Measurements from ENCODE around the gene CD244.
"Not testable (repeated sequence)": the region's sequence is repeated elsewhere in the genome, so short reads cannot be mapped to it uniquely, and the experiment has no call there.

CD244 gene

DNA sequence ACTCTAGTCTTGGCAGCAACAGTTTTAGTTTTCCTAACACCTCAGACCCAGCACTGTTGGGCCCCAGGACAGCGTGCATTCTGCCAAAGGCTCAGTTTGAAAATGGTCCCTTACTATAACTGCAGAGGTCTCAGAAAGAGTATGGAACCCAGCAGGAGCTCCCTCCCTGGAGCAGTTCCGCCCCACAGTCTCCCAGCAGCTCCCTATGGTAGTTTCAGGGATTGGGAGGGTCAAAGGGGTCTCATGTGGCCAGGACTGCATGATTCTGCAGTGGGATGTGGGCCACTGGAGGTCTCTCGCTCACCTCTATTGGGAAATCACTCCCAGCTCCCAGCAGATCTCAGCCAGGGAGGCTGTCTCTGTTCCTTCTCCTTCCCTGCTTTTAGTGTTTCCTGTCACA, 54.4 kb downstream of the CD244 start:
- no peak for DNase-seq

DNA sequence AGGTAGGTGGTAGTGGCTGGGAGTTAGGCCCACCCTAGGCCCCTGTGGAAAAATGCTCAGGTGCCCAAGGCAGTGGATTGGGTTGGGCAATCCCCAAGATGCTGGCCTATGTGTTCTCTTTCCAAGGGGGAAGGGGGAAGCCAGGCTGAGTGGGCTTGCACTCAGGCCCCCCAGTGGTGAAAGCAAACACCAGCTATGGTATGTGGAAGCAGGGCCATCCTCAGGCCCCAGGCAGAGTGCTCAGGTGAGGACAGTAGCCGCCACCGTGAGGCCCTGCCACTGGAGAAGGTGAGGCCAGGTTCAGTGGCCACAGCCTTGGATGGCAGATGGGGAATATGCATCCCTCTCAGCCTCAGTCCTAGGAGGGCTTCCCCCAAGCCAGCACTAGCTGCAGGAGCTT, 54.9 kb downstream of the CD244 start:
- DNase-seq, result no peak

DNA sequence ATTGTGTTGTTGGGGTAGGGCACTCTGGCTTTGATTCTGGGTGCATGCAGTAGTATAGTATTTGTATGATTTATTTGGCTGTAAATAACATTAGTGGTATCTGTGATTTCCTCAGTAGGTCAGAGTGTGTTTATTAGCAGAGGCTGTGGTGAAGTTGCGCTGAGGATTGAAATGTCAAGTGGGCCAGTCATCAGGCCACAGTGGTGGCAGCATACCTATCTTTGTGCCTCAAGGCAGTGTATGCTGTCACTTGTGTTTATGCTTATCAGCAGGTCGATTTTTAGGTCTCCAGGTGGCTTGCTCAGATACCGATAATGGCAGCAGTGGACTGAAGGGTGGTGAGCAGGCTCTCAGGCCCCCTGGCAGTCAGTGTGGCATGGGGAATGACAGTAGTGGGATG, 55.4 kb downstream of the CD244 start:
- no peak for DNase-seq

DNA sequence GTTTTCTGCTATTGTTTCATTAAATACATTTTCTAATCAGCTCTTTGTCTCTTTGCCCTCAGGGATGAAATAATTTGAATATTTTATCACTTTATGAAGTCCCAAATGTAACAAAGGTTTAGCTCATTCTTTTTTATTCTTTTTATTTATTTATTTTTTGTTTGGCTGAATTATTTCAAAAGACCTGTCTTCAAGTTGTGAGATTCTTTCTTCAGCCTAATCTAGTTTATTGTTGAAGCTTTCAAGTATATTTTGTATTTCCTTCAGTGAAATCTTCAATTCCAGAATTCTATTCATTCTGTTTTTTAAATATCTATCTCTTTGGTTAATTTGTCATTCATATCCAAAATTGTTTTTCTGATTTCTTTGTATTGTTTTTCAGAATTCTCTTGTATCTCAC, 55.9 kb downstream of the CD244 start:
- DNase-seq, result no peak

DNA sequence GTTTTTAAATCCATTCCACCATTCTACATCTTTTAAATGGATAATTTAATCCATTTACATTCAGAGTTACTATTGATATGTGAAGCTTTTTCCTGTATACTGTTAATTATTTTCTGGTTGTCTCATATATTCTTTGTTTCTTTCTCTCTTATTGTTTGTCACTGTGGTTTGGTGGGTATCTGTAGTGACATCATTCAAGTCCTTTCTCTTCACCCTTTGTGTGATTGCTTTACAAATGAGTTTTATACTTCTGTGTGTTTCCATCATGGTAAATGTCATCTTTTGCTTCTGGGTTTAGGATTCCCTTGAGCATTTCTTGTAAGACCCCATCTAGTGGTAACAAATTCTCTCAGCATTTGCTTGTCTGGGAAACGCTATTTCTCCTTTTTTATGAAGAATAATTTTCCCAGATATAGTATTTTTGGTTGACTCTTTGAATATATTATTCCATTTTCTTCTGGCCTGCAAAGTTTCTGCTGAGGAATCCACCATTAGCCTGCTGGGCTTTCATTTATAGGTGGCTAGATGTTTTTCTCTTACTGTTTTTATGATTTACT, 56.5 kb downstream of the CD244 start:
- DNase-seq, result no peak

DNA sequence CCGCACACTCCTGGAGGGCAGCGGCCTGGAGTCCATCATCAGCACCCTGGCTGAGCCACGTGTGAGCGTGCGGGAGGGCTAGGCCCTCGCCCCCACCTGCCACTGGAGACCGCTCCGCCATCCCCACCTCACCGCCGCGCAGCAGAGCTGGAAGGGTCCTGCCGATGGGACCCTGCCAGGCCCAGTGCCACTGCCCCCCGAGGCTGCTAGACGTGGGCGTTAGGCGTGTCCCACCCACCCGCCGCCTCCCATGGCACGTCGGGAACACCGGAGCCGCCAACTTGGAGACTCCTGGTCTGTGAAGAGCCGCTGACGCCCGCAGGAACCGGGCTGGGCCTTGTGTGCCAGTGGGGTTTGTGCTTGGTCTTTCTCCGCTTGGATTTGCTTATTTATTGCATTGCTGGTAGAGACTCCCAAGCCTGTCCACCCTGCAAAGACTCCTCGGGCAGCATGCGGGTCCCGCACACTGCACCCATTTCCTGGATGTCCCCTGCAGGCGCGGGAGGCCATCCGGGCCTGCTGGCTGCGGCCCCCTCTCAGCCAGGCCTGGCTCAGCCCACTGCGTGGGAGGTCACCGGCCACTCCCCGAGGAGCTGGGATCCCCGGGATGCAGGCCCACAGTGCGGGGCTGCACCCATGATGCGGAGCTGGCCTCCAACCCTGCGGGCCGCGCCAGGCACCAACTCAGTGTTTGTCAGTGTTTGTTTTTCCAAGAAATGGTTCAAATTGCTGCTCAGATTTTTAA, 60.7 kb downstream of the CD244 start:
- DNase-seq, result no peak

DNA sequence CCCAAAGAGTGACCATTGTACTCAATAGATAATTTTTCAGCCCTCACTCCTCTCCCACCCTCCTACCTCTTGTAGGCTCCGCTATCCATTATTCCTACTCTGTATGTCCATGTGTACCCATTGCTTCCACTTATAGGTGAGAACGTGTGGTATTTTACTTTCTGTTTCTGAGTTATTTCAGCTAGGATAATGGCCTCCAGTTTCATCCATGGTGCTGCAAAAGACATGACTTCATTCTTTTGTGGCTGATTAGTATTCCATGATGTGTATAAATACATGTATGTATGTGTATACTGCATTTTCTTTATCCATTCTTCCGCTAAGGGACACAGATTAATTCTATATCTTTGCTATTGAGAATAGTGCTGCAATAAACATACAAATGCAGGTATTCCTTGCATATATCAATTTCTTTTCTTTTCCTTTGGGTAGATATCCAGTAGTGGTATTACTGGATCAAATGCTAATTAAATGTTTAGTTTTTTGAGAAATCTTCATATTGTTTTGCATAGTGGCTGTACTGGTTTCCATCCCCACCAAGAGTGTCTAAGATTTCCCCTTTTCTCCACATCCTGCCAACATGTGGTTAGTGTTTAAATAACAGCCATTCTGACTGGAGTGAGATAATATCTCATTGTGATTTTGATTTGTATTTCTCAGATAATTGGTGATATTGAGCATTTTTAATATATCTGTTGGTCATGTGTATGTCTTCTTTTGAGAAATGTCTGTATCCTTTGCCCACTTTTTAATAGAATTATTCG, 61.9 kb downstream of the CD244 start:
- DNase-seq, result no peak

DNA sequence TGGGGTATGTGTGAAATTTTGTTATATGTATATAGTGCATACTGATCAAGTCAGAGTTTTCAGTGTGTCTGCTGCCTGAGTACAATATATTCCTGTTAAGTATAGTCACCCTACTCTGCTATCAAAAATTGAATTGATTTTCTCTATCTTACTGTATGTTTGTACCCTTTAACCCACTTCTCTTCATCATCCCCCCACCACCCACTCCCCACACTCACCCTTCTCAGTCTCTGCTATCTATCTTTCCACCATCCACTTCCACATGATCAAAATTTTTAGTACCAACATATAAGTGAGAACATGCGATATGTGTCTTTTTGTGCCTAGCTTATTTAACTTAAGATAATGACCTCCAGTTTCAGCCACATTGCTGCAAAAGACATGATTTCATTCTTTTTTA, 62.5 kb downstream of the CD244 start:
- no peak for DNase-seq

DNA sequence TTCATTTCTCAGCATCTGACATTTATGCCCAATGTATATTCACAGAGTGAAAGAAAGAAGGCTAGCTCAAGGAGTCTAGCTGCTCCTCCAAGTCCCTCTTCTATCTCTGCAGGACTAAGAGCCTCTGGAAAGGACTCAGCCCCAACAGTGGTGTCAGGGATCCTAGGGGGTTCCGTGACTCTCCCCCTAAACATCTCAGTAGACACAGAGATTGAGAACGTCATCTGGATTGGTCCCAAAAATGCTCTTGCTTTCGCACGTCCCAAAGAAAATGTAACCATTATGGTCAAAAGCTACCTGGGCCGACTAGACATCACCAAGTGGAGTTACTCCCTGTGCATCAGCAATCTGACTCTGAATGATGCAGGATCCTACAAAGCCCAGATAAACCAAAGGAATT, 63.0 kb downstream of the CD244 start:
- DNase-seq, result no peak

DNA sequence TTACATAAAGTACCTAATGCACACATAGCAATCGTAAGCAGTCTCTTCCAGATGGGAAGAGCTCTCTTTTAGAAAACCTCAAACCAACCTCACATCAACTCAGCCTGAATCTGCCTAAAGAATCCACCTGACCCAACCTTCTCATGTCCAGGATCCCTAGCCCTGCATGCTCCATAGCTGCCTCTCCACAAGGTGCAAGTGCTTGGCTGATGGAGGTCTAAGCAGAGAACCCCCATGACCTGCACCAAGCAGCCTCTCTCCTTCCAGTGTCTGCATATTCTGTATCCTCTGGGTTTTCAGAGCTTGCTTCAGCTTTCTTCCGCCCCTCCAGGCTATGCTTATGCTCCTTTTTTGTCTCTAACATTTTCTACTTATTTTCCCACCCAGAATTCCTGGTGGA, 64.2 kb downstream of the CD244 start:
- DNase-seq, result no peak

DNA sequence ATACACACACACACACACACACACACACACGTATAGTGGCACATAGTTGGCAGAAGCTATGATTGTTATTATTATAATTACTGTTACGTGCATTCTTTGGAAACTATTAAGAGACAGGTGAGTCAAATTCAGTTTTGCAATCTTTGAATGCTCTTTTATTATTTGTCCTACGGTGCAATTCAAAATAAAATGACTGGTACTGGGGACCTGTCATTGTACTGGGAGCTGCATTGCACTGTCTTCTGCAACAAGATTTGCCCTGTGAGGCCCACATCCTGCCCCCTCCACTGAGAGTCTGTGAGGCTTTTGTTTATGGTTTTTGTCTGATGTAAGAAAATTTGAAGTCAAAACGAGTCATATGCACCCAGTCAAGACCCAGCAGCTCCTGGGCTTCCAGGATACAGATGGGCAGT, 64.8 kb downstream of the CD244 start:
- DNase-seq, result no peak

DNA sequence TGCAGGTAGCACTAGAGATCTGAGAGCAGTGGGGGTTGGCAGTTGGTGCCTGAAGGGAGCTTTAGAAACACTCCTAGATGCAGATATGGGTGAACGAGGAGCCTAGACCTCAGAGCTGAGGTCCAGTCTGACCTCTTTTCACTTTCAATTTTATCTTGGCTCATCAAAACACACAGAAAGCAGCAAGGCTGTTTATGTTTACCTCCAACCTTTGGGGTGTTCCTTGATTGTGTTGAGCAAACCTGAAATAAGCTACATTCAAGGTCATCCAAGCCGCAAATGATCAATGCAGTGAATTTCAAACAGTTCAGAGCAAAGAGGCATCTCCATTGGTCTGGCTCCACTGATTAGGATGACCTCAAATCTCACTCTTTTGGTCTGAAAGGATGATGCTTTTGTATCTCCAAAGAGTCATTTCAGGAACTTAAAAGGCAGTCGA, 65.4 kb downstream of the CD244 start:
- DNase-seq, result no peak

DNA sequence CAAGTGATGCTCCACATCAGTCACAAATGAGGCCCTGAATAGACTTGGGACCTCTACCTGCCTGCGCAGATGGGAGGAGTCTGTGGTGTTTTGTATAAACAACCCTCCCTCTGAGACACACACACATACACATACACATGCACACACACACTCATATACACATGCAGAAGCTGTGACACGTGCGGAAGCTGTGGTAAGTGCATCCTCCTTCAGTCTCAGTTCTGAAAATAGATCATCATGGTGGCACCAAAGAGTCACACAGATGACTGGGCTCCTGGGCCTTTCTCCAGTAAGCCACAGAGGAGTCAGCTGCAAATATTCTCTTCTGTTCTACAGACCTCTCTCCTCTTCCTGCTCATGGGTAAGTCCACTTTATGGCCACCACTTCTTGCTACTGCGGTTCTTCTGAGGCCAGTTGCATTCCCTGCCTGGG, 66.7 kb downstream of the CD244 start, which contains the start of gene LY9:
Gene LY9, plus strand, starts transcription at position 224 of the 433 bp plus-strand sequence. Its CDS starts 14 bp downstream, at position 238.
- DNase-seq, result no peak

DNA sequence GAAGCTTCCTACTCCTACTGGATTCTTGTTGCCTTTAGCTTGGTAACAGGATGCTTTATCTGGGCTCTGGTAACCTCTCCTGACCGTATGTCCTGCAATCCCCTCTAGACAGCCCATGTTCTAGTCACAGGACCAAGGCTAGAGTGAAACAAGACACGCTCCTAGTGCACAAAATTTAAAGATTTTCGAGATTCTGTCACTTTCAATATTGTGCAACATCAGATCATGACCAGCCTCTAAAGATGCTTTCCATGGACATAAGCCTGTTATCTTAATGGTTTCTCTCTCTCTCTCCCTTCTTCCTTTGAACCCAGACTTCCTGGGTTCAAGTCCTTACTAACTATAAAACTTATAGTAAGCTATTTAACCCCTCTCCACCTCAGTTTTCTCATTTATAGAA, 68.3 kb downstream of the CD244 start:
- no peak for DNase-seq

DNA sequence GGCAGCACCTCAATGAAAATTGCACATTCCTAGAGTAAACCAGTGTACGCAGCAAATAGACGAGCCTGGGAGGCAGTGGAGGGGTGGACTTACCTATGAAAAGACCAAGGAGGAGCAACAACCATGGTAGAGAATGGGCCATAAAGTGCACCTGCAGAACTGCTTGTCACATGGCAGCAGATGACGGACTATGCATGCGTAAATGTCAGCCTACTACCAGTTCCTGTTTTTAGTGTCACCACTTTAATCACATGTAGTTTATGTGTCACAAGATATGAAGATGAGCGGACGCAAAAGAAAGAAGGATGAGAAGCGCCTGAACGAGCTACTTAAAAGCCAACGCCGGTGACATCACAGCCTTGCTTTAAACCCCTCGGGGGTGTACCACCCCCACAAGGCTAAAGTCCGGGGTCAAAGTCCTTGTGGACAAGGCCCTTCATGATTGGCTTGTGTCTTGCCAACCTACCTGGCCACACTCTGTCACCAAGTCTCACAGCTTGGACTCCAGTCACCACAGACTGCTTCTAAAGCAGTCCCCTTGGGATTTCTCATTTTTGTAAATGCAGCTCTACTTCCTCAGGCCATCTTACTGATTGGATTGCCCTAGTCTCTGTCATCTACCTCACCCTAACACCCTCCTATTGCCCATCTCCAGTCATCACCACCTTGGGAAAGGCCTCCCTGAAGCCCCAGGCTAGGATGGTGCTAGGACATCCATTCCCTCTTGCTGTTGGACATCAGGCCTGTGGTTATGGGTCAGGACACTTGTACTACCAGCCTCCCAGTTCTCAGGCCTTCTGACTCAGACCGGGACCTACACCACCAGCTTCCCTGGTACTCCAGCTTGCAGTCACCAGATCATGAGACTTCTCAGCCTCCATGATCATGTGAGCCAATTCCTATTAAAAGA, 72.7 kb downstream of the CD244 start:
- no peak for DNase-seq

DNA sequence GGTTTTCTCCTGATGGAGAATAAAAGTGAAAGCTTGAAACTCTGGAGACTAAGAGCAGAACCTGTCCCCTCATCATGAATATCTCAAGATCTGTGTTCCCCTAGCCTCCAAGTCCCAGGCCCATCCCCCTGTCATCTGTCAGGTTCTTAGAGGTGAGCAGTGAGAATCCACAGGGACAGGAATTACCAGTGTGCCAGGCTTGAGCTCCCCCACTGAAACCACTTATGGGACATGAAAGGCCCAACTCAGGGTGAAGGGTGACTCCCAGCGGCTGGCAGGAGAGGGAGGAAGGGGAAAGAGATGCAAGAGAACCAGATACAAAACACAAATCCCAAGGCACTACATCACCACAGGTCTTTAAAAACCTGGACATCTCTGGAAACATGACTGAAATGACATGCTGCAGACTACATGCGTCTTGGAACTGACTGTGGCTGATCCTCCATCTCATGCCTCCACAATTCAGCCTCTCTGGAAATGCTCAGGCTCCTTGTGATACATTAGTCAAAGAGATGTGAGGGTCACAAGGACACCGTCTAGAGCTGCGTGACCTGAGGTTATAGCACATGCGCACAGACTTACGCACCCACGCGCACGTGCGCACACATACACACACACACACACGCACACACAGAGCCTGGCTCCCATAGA, 73.5 kb downstream of the CD244 start:
- DNase-seq, result no peak

DNA sequence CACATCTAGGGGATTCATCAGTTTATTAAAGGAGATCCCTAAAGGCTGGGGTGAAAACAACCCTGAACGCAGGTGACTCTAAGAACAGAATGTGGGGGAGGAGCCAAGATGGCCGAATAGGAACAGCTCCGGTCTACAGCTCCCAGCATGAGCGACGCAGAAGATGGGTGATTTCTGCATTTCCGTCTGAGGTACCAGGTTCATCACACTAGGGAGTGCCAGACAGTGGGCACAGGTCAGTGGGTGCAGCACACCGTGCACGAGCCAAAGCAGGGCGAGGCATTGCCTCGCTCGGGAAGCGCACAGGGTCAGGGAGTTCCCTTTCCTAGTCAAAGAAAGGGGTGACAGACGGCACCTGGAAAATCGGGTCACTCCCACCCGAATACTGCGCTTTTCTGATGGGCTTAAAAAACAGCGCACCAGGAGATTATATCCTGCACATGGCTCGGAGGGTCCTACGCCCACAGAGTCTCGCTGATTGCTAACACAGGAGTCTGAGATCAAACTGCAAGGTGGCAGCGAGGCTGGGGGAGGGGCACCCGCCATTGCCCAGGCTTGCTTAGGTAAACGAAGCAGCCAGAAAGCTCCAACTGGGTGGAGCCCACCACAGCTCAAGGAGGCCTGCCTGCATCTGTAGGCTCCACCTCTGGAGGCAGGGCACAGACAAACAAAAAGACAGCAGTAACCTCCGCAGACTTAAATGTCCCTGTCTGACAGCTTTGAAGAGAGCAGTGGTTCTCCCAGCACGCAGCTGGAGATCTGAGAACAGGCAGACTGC, 79.5 kb downstream of the CD244 start:
- not testable (repeated sequence) for DNase-seq

DNA sequence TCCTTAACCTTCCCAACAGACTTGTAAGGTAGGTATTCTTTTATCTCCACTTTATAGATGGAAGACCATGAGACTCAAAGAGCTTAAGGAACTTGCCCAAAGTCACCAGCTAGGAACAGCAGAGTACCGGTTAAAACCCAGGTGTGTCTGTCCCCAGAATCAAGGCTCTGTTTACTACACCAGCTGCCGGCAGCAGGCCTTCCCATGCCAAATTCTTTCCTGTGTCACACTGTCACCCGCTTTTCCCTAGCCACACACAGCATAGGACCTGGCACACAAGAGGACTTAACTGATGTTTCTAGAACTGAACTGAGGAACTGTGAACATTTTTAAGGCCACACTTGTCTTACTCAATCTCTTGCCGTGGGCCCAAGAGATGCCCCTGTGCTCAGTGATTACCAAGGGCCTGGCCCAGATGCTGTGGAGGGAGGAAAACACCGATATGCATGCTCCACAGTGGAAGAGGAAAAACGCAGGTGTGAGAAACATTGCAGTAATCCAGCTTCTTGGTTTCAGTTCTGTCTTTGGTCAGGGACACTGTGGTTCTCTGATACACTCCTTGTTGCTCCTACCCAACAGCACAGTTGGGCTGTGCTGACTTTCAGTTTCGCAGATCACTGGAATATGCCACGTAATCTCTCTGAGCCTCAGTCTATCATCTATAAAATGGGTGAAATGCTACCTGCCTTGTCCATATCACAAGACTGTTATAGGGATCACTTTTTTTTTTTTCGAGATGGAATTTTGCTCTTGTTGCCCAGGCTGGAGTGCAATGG, 80.6 kb downstream of the CD244 start:
- no peak for DNase-seq

DNA sequence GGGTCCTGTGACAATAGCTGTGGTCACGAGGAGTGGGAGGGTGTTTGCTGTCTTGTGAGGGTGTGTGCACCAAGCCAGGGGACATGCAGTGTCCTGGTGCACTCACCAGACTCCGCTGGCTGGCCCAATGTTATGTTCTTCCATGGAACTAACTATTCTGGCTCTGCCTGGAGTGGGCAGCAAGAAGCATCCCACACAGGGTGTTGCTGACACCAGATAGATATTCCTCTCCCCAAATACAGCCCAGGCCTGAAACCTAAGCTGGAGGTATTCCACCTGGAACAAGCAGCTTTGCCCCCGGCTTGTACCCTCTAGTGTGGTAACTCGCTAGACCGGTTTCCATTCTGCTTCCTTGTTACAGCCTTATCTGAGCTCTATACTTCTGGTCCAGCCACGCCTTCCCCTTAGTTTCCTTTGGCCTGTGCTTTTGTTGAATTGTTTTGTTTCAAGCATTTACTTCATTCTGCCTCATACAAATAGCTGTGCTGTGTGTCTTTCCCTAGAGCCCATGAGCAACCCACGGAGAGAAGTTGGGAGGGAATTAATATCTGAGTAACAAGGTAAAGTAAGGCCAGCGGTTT, 81.4 kb downstream of the CD244 start:
- no peak for DNase-seq

DNA sequence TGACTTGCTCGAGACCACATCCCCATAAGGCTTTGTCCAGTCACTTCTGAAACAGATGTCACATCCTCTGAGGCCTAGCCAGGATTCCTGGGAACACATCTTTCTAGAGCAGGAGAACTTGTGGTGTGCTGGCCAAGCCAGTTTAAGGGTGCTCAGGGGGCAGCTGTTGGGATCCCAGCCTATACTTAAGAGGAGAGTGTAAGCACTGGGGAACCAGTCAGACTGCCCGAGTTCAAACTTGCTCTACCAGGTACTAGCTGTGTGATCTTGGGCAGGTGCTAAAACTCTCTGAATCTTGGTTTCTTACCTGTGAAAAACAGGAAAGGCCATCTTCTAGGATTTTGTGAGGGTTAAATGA, 82.3 kb downstream of the CD244 start:
- no peak for DNase-seq

All from femur (tissue), 1 donor.